Neuronal stem cell (in vitro differentiated cells): ENCODE data around the gene CNTNAP5.

ENCODE experiments used
- DNase-seq: peaks from one replicate; pipeline ENCODE4 v3.0.0-alpha.2; 2013; ENCODE audit warnings: low spot score
- H2AFZ ChIP-seq: one replicate; pipeline ENCODE4 v1.6.1; 2013; ENCODE audit warnings: mild to moderate bottlenecking, low read length, inconsistent platforms
- H2AK5ac ChIP-seq: 2 replicates; pipeline ENCODE4 v1.6.1; 2013; ENCODE audit warnings: low read depth, mild to moderate bottlenecking, inconsistent platforms, low read length, moderate library complexity, mixed read lengths
- H2BK120ac ChIP-seq: 2 replicates; pipeline ENCODE4 v1.6.1; 2013; ENCODE audit warnings: low read depth, mild to moderate bottlenecking, inconsistent platforms, low read length, moderate library complexity, mixed read lengths
- H2BK12ac ChIP-seq: one replicate; pipeline ENCODE4 v1.6.1; 2013; ENCODE audit warnings: low read length, inconsistent platforms
- H2BK15ac ChIP-seq: 2 replicates; pipeline ENCODE4 v1.6.1; 2013; ENCODE audit warnings: mild to moderate bottlenecking, low read length, inconsistent platforms, mixed read lengths
- H2BK5ac ChIP-seq: one replicate; pipeline ENCODE4 v1.6.1; 2013; ENCODE audit warnings: inconsistent platforms, mild to moderate bottlenecking, low read length, moderate library complexity
- H3K14ac ChIP-seq: one replicate; pipeline ENCODE4 v1.6.1; 2013; ENCODE audit warnings: low read length, inconsistent platforms
- H3K18ac ChIP-seq: 2 replicates; pipeline ENCODE4 v1.6.1; 2013; ENCODE audit warnings: low read length, inconsistent platforms
- H3K23ac ChIP-seq: 2 replicates; pipeline ENCODE4 v1.6.1; 2013; ENCODE audit warnings: low read depth, mild to moderate bottlenecking, mixed read lengths, low read length, inconsistent platforms; ENCODE audit not compliant: poor library complexity
- H3K27ac ChIP-seq: replicated peaks from 3 replicates; pipeline ENCODE4 v1.5.1; 2013; ENCODE audit warnings: low read length, inconsistent platforms
- H3K27me3 ChIP-seq, 3 experiments: 2 replicates each; pipeline ENCODE4 v1.6.1; 2013; ENCODE audit warnings: low read length in 3 of 3, mild to moderate bottlenecking in 2 of 3, inconsistent platforms in 1 of 3, low read depth in 1 of 3, mixed read lengths in 1 of 3, moderate library complexity in 1 of 3; ENCODE audit not compliant: control insufficient read depth in 3 of 3, insufficient read depth in 3 of 3
- H3K36me3 ChIP-seq, 2 donors: replicated peaks in 1 of 2; 2 replicates each; pipeline ENCODE4 v1.6.1; 2013; ENCODE audit warnings: low read length in 2 of 2; ENCODE audit not compliant: control insufficient read depth in 2 of 2, insufficient read depth in 2 of 2
- H3K4ac ChIP-seq: 2 replicates; pipeline ENCODE4 v1.6.1; 2013; ENCODE audit warnings: inconsistent platforms, mild to moderate bottlenecking, low read length, moderate library complexity
- H3K4me1 ChIP-seq, 2 donors: 1 replicate in 1 of 2; 2 replicates in 1 of 2; pipeline ENCODE4 v1.6.1; 2013; ENCODE audit warnings: low read length in 2 of 2, low read depth in 1 of 2; ENCODE audit not compliant: control insufficient read depth in 2 of 2, insufficient read depth in 1 of 2
- H3K4me2 ChIP-seq: one replicate; pipeline ENCODE4 v1.6.1; 2013; ENCODE audit warnings: mild to moderate bottlenecking, low read length, inconsistent platforms; ENCODE audit not compliant: insufficient read depth, poor library complexity, severe bottlenecking
- H3K4me3 ChIP-seq, 2 donors: 2 replicates each; pipeline ENCODE4 v1.5.1; 2013; ENCODE audit warnings: low read length in 2 of 2, mild to moderate bottlenecking in 2 of 2, inconsistent platforms in 1 of 2, moderate library complexity in 1 of 2
- H3K79me1 ChIP-seq: one replicate; pipeline ENCODE4 v1.6.1; 2013; ENCODE audit warnings: low read depth, mild to moderate bottlenecking, inconsistent platforms, low read length, moderate library complexity
- H3K9ac ChIP-seq: one replicate; pipeline ENCODE4 v1.6.1; 2013; ENCODE audit warnings: mild to moderate bottlenecking, low read depth, low read length, inconsistent platforms; ENCODE audit not compliant: poor library complexity
- H3K9me3 ChIP-seq, 2 donors: replicated peaks in 1 of 2; 2 replicates each; pipeline versions ENCODE3 to v1.6.1; 2013; ENCODE audit warnings: low read length in 2 of 2, mild to moderate bottlenecking in 2 of 2, inconsistent platforms in 1 of 2, low read depth in 1 of 2, mixed read lengths in 1 of 2, moderate library complexity in 1 of 2; ENCODE audit not compliant: control insufficient read depth in 2 of 2, insufficient read depth in 1 of 2
- H4K8ac ChIP-seq: one replicate; pipeline ENCODE4 v1.6.1; 2013; ENCODE audit warnings: low read depth, mild to moderate bottlenecking, inconsistent platforms, low read length, moderate library complexity
- H4K91ac ChIP-seq: one replicate; pipeline ENCODE4 v1.6.1; 2013; ENCODE audit warnings: low read length, low read depth, mild to moderate bottlenecking, inconsistent platforms; ENCODE audit not compliant: poor library complexity
- WGBS, 2 donors: extraction: QIAGEN DNeasy Blood & Tissue Kit; methylation state at CpG; one replicate each; pipeline ENCODE4 v1.1.7; 2013; ENCODE audit warnings: missing lambda C conversion rate in 2 of 2, mixed read lengths in 1 of 2; ENCODE audit not compliant: insufficient read length in 2 of 2, insufficient replicate concordance in 1 of 2; ENCODE audit errors: extremely low coverage in 2 of 2; 5-methylcytosine and 5-hydroxymethylcytosine counted together

CNTNAP5 gene

GRCh38 chr2:124540805-124541204 is 515.7 kb downstream of the CNTNAP5 start:
- H3K14ac ChIP-seq = no peak overlapping the region
- H2AK5ac ChIP-seq = no peak overlapping the region
- no peak overlapping the region for H2BK15ac ChIP-seq
- no peak for DNase-seq
- H3K23ac ChIP-seq = no peak overlapping the region
- H3K4me2 ChIP-seq = no peak overlapping the region
- H3K4me1 ChIP-seq = no peaks in the 10 kb centered on the region
- H3K4ac ChIP-seq = no peak overlapping the region
- WGBS, 2 donors = no CpG with 5 or more reads among the region's 3 CpGs
- H2BK120ac ChIP-seq = no peak overlapping the region
- no peaks in the 10 kb centered on the region for H3K36me3 ChIP-seq
- no peaks in the 10 kb centered on the region for H3K9me3 ChIP-seq
- no peak overlapping the region for H3K27ac ChIP-seq
- no peak overlapping the region for H2BK12ac ChIP-seq
- no peak overlapping the region for H2BK5ac ChIP-seq
- H3K9ac ChIP-seq = no peak overlapping the region
- H3K4me3 ChIP-seq = no peak overlapping the region
- H3K27me3 ChIP-seq = no peaks in the 10 kb centered on the region
- H3K18ac ChIP-seq = no peak overlapping the region
- H2AFZ ChIP-seq = no peak overlapping the region
- H4K91ac ChIP-seq = no peak overlapping the region
- no peaks in the 10 kb centered on the region for H3K79me1 ChIP-seq
- H4K8ac ChIP-seq = no peak overlapping the region

GRCh38 chr2:124542932-124543640 is 518.0 kb downstream of the CNTNAP5 start:
- H4K91ac ChIP-seq = no peak overlapping the region
- no peak overlapping the region for H2BK15ac ChIP-seq
- no peak overlapping the region for H3K18ac ChIP-seq
- H2BK5ac ChIP-seq = no peak overlapping the region
- H2AFZ ChIP-seq = no peak overlapping the region
- H3K4ac ChIP-seq = no peak overlapping the region
- no peaks in the 10 kb centered on the region for H3K4me1 ChIP-seq
- H2AK5ac ChIP-seq = no peak overlapping the region
- H3K4me3 ChIP-seq = no peak overlapping the region
- DNase-seq = no peak
- H3K14ac ChIP-seq = no peak overlapping the region
- H2BK120ac ChIP-seq = no peak overlapping the region
- no peaks in the 10 kb centered on the region for H3K9me3 ChIP-seq
- H3K9ac ChIP-seq = no peak overlapping the region
- H4K8ac ChIP-seq = no peak overlapping the region
- H3K23ac ChIP-seq = no peak overlapping the region
- H3K36me3 ChIP-seq = no peaks in the 10 kb centered on the region
- no peak overlapping the region for H2BK12ac ChIP-seq
- no peaks in the 10 kb centered on the region for H3K27me3 ChIP-seq
- no peak overlapping the region for H3K4me2 ChIP-seq
- WGBS, 2 donors = no CpG with 5 or more reads among the region's 10 CpGs
- H3K79me1 ChIP-seq = no peaks in the 10 kb centered on the region
- H3K27ac ChIP-seq = no peak overlapping the region

DNA sequence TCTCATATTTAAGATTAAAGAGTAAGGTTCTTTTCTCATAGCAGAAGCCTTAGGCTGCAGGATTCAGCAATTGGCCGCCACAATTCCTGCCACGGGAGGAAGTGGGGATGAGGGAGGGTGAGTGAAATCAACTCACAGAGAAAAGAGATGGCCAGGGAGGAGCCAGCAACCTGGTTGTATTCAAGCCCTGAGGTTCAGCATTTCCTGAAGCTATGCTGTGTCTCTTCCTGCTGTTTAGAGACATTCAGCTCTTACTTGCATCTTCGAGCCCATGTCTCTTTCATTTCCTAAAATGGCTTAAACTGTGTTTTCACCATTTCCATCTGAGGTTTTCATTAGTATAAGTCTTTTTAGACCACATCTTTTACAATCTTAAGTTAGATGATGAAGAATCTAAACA is 522.6 kb downstream of the CNTNAP5 start:
- H2BK15ac ChIP-seq = no peak overlapping the region
- no peak overlapping the region for H2BK5ac ChIP-seq
- no peak overlapping the region for H4K8ac ChIP-seq
- H3K18ac ChIP-seq = no peak overlapping the region
- no peaks in the 10 kb centered on the region for H3K27me3 ChIP-seq
- WGBS, 2 donors = no CpG with 5 or more reads among the region's 3 CpGs
- H2AFZ ChIP-seq = no peak overlapping the region
- no peak overlapping the region for H3K9ac ChIP-seq
- no peaks in the 10 kb centered on the region for H3K36me3 ChIP-seq
- H4K91ac ChIP-seq = no peak overlapping the region
- no peak overlapping the region for H3K4ac ChIP-seq
- DNase-seq = no peak
- H3K4me2 ChIP-seq = no peak overlapping the region
- H2BK120ac ChIP-seq = no peak overlapping the region
- H2AK5ac ChIP-seq = no peak overlapping the region
- H2BK12ac ChIP-seq = no peak overlapping the region
- no peaks in the 10 kb centered on the region for H3K9me3 ChIP-seq
- no peak overlapping the region for H3K23ac ChIP-seq
- no peak overlapping the region for H3K14ac ChIP-seq
- H3K27ac ChIP-seq = no peak overlapping the region
- no peaks in the 10 kb centered on the region for H3K79me1 ChIP-seq
- no peak overlapping the region for H3K4me3 ChIP-seq
- no peaks in the 10 kb centered on the region for H3K4me1 ChIP-seq

DNA sequence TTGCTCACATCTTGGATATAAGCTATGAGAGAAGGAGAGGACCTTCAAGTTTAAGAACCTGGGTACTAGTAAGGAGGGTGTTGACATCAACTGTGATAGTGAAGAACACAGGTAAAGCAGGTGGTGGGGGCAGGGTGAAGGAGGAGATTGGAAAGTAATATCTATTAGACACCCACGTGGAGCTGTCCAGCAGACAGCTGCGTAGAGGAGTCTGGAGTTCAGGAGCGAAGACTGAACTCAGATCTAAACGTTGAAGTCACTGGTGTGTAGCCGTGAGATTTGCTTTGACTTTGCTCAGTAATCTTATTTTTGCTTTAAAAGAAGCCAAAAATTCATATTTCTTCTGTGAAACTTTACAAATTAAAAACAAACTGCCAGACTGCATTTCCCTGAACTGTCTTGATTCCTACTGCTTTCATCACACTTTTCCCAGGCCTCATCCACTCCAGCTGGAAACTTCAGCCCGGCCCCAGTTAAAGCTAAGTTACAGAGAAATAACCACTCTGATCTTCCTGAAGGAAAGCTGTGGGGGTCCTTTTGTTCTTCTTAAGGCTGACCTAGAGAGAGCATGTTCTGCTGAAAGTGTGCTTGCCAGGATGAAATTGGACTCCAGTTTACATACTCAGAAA is 533.3 kb downstream of the CNTNAP5 start:
- no CpG with 5 or more reads among the region's 6 CpGs for WGBS, 2 donors
- no peak overlapping the region for H3K9ac ChIP-seq
- H3K4me2 ChIP-seq = no peak overlapping the region
- no peak overlapping the region for H3K18ac ChIP-seq
- H2BK5ac ChIP-seq = no peak overlapping the region
- H3K36me3 ChIP-seq = no peaks in the 10 kb centered on the region
- no peak overlapping the region for H3K23ac ChIP-seq
- no peak overlapping the region for H2BK120ac ChIP-seq
- no peak overlapping the region for H3K4ac ChIP-seq
- no peak for DNase-seq
- H3K27ac ChIP-seq = no peak overlapping the region
- H3K4me3 ChIP-seq = no peak overlapping the region
- no peaks in the 10 kb centered on the region for H3K79me1 ChIP-seq
- H2AK5ac ChIP-seq = no peak overlapping the region
- no peaks in the 10 kb centered on the region for H3K4me1 ChIP-seq
- H3K14ac ChIP-seq = no peak overlapping the region
- no peak overlapping the region for H2BK12ac ChIP-seq
- no peak overlapping the region for H2AFZ ChIP-seq
- H2BK15ac ChIP-seq = no peak overlapping the region
- H3K27me3 ChIP-seq = no peaks in the 10 kb centered on the region
- H4K91ac ChIP-seq = no peak overlapping the region
- H4K8ac ChIP-seq = no peak overlapping the region
- no peaks in the 10 kb centered on the region for H3K9me3 ChIP-seq
